ACC112 (cell line): ENCODE data around the gene KCNG3.
A peak's percentile ranks its signal among the peaks of the same experiment; 100 is the strongest.

Experiments used
- H2AFZ ChIP-seq: fragments of 200-600 bp; sonication (generic); one replicate; pipeline ENCODE4 v1.6.0; 2017; ENCODE audit warnings: antibody characterized with exemption, low read length; ENCODE audit not compliant: unreplicated experiment
- H3K27ac ChIP-seq: fragments of 200-600 bp; sonication (generic); 2 replicates; pipeline ENCODE4 v1.5.1; 2014; ENCODE audit warnings: low read depth, mild to moderate bottlenecking, antibody characterized with exemption, low read length, moderate library complexity
- H3K27me3 ChIP-seq: fragments of 200-600 bp; sonication (generic); 2 replicates; pipeline ENCODE4 v1.6.1; 2014; ENCODE audit warnings: mild to moderate bottlenecking, antibody characterized with exemption, low read length, moderate library complexity, mixed read lengths; ENCODE audit not compliant: insufficient read depth
- H3K36me3 ChIP-seq: fragments of 200-600 bp; sonication (generic); 2 replicates; pipeline ENCODE4 v1.6.1; 2016; ENCODE audit warnings: mild to moderate bottlenecking, antibody characterized with exemption, low read length, moderate library complexity, mixed read lengths; ENCODE audit not compliant: insufficient read depth
- H3K4me1 ChIP-seq: fragments of 200-600 bp; sonication (generic); one replicate; pipeline ENCODE4 v1.6.1; 2016; ENCODE audit warnings: low read length, mixed read lengths; ENCODE audit not compliant: insufficient read depth, unreplicated experiment, control insufficient read depth
- H3K4me3 ChIP-seq: fragments of 200-600 bp; sonication (generic); 2 replicates; pipeline ENCODE4 v1.5.1; 2014; ENCODE audit warnings: mild to moderate bottlenecking, low read depth, low read length
- H3K79me2 ChIP-seq: fragments of 200-600 bp; sonication (generic); one replicate; pipeline ENCODE4 v1.6.0; 2016; ENCODE audit warnings: low read length; ENCODE audit not compliant: control insufficient read depth, unreplicated experiment, insufficient read depth

KCNG3 gene

GRCh38 chr2:42425697-42426096, 68.1 kb downstream of the KCNG3 start:
- H3K4me3 ChIP-seq, result no peak overlapping the region
- H2AFZ ChIP-seq, result no peak overlapping the region
- H3K36me3 ChIP-seq, result no peaks in the 10 kb centered on the region
- H3K27ac ChIP-seq, result no peak overlapping the region
- peaks cover 20% of the 10 kb centered on the region for H3K4me1 ChIP-seq
- no peaks in the 10 kb centered on the region for H3K79me2 ChIP-seq
- H3K27me3 ChIP-seq, result no peaks in the 10 kb centered on the region

GRCh38 chr2:42424033-42424432, 69.7 kb downstream of the KCNG3 start:
- Histone ChIP-seq H3K36me3 (no peaks in the 10 kb centered on the region), H3K27ac (no peak overlapping the region), H3K79me2 (no peaks in the 10 kb centered on the region), H3K4me3 (no peak overlapping the region), H3K4me1 (peaks cover 34% of the 10 kb centered on the region), H3K27me3 (no peaks in the 10 kb centered on the region), H2AFZ (no peak overlapping the region)

DNA sequence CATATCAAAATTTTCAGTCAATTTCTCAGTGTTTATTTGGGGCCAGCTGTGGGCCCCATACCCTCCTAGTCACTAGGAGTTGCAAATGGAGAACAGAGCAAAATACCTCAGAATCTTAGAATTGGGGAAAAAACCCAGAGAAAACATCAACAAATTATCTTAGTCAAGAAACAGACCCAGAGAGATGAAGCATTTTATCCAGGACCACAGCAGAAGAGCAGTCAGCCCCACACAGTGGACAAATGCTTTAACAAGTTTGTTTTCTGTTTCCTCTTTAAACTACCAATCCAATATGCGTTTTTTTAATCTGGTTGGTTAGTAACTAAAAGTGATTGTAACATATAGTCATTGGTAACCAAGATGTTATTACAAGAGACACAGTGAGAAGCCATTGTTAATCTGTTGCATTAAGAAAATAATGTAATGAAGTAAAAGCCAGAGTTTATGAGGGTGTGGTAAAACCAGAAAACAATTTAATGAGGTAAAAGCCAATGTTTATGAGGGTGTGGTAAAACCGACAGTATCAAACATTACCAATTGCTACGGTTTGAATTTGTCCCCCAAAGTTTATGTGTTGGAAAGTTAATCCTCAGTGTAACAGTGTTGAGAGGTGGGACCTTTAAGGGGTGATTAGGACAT, 72.1 kb downstream of the KCNG3 start:
- Histone ChIP-seq H3K27ac (peak overlapping the region; percentile 95), H3K79me2 (no peaks in the 10 kb centered on the region), H3K4me3 (no peak overlapping the region), H3K36me3 (no peaks in the 10 kb centered on the region), H3K27me3 (no peaks in the 10 kb centered on the region), H2AFZ (peak overlapping the region; percentile 57), H3K4me1 (peaks cover 34% of the 10 kb centered on the region)

GRCh38 chr2:42421157-42421485, 72.7 kb downstream of the KCNG3 start:
- no peaks in the 10 kb centered on the region for H3K27me3 ChIP-seq
- peaks cover 34% of the 10 kb centered on the region for H3K4me1 ChIP-seq
- H3K36me3 ChIP-seq, result no peaks in the 10 kb centered on the region
- H2AFZ ChIP-seq, result peak overlapping the region; percentile 16
- H3K27ac ChIP-seq, result peak overlapping the region; percentile 95
- no peaks in the 10 kb centered on the region for H3K79me2 ChIP-seq
- H3K4me3 ChIP-seq, result peak overlapping the region; percentile 38

- no peak overlapping the region for H2AFZ ChIP-seq
- H3K27me3 ChIP-seq, result no peaks in the 10 kb centered on the region
- no peak overlapping the region for H3K4me3 ChIP-seq
- no peak overlapping the region for H3K27ac ChIP-seq
- H3K36me3 ChIP-seq, result no peaks in the 10 kb centered on the region
- peaks cover 3% of the 10 kb centered on the region for H3K4me1 ChIP-seq
- no peaks in the 10 kb centered on the region for H3K79me2 ChIP-seq
Observed at GRCh38 chr2:42414648-42415047, 79.1 kb downstream of the KCNG3 start.

- Histone ChIP-seq H3K4me1 (no peaks in the 10 kb centered on the region), H3K27ac (no peak overlapping the region), H2AFZ (no peak overlapping the region), H3K79me2 (no peaks in the 10 kb centered on the region), H3K4me3 (no peak overlapping the region), H3K36me3 (no peaks in the 10 kb centered on the region), H3K27me3 (no peaks in the 10 kb centered on the region)
Observed at GRCh38 chr2:42414158-42414557, 79.6 kb downstream of the KCNG3 start.

GRCh38 chr2:42410742-42411514, 82.9 kb downstream of the KCNG3 start:
- Histone ChIP-seq H3K79me2 (no peaks in the 10 kb centered on the region), H3K4me1 (no peaks in the 10 kb centered on the region), H3K4me3 (no peak overlapping the region), H3K27ac (no peak overlapping the region), H3K27me3 (no peaks in the 10 kb centered on the region), H2AFZ (no peak overlapping the region), H3K36me3 (no peaks in the 10 kb centered on the region)

GRCh38 chr2:42408009-42408408, 85.8 kb downstream of the KCNG3 start:
- Histone ChIP-seq H3K27me3 (no peaks in the 10 kb centered on the region), H2AFZ (no peak overlapping the region), H3K79me2 (no peaks in the 10 kb centered on the region), H3K36me3 (no peaks in the 10 kb centered on the region), H3K27ac (no peak overlapping the region), H3K4me1 (no peaks in the 10 kb centered on the region), H3K4me3 (no peak overlapping the region)

GRCh38 chr2:42407476-42407875, 86.3 kb downstream of the KCNG3 start:
- Histone ChIP-seq H2AFZ (no peak overlapping the region), H3K4me1 (no peaks in the 10 kb centered on the region), H3K4me3 (no peak overlapping the region), H3K36me3 (no peaks in the 10 kb centered on the region), H3K79me2 (no peaks in the 10 kb centered on the region), H3K27me3 (no peaks in the 10 kb centered on the region), H3K27ac (no peak overlapping the region)

DNA sequence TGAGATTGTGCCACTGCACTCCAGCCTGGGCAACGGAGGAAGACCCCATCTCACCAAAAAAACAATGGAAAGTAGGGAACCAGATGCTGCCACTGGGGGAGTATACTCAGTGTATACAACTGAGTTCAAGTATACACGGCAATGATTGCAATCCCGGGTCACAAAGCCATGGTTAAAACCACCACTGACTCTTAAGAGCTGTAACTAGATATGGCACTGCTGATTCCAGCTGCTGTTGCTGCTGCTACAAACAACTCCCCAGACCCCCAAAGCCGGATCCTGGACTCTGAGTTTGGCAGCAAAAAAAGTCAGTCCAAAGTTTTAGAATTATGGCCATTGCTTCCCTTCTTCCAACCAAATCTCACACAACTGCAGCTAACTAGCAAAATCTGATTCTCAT, 89.1 kb downstream of the KCNG3 start:
- no peak overlapping the region for H3K4me3 ChIP-seq
- no peaks in the 10 kb centered on the region for H3K27me3 ChIP-seq
- peak overlapping the region; percentile 31 for H2AFZ ChIP-seq
- H3K79me2 ChIP-seq, result no peaks in the 10 kb centered on the region
- H3K27ac ChIP-seq, result no peak overlapping the region
- no peaks in the 10 kb centered on the region for H3K36me3 ChIP-seq
- no peaks in the 10 kb centered on the region for H3K4me1 ChIP-seq

DNA sequence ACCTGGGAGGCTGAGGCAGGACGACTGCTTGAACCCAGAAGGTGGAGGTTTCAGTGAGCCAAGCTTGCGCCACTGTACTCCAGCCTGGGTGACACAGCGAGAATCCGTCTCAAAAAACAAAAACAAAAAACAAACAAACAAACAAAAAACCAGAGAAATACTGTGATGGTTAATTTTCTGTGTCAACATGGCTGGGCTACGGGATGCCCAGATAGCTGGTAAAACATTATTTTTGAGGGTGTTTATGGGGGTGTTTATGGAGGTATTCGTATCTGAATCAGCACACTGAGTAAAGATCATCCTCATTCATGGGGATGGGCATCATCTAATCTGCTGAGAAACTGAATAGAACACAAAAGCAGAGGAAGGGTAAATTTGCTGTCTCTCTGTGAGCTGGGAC, 92.0 kb downstream of the KCNG3 start:
- no peak overlapping the region for H2AFZ ChIP-seq
- no peaks in the 10 kb centered on the region for H3K27me3 ChIP-seq

More for the DNA sequence above, 92.0 kb downstream of the KCNG3 start:
- Histone ChIP-seq H3K36me3 (no peaks in the 10 kb centered on the region), H3K79me2 (no peaks in the 10 kb centered on the region), H3K4me1 (no peaks in the 10 kb centered on the region), H3K4me3 (no peak overlapping the region), H3K27ac (no peak overlapping the region)
